ENCODE measurements around the gene GLRX.

DNA sequence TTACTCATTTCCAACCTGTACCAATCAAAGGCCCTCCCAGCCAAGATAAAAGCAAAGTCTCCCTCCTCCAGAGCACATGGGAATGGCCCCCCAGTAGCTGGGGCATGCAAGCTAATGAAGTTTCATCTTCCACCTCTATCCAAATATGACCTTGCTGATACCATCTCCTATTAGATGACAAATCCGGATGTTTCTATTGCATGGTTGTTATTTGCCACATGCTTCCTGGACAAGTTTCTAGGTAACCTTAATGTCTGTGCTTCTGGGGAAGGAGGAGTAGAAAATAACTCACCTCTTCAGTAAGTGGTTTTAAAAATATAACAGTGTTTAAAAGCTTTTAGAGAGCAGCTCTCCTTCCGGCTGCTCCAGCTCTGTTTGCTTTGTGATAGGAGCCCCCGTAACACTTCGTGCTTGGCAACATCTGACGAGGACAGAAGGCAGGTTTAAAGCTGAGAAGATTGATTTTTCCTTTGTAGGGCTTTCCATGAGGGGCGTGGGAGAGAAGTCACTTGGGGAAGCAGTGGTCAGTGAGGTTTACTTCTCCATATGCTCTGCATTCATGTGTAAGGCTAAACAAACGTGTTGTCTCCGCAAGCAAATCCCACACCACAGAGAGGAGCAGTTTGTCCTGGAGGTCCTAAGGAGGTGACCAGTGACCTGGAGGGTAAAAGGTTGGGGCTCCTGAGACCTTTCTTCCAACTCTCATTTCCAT is 40.3 kb upstream of the GLRX start:
- TF ChIP-seq SP1 (IDR thresholded peaks at IDR 0.05) (no peak), HDGF (IDR thresholded peaks at IDR 0.05; ENCODE audit: borderline replicate concordance) (no peak), TARDBP (IDR thresholded peaks at IDR 0.05) (no peak), SUZ12 (IDR thresholded peaks at IDR 0.05) (no peak), FOXK2 (IDR thresholded peaks at IDR 0.05) (no peak), ZNF384 (IDR thresholded peaks at IDR 0.05) (no peak), BHLHE40 (IDR thresholded peaks at IDR 0.05; ENCODE audit: borderline replicate concordance) (no peak), ELF4 (IDR thresholded peaks at IDR 0.05) (no peak), L3MBTL2 (conservative IDR thresholded peaks at IDR 0.05) (no peak), FOXA1 (IDR thresholded peaks at IDR 0.05) (no peak), FOXM1 (IDR thresholded peaks at IDR 0.05; ENCODE audit: borderline replicate concordance) (no peak), LEF1 (IDR thresholded peaks at IDR 0.05; ENCODE audit: borderline replicate concordance) (no peak), NFRKB (IDR thresholded peaks at IDR 0.05) (no peak)
- TF ChIP-seq, protein P1, sequence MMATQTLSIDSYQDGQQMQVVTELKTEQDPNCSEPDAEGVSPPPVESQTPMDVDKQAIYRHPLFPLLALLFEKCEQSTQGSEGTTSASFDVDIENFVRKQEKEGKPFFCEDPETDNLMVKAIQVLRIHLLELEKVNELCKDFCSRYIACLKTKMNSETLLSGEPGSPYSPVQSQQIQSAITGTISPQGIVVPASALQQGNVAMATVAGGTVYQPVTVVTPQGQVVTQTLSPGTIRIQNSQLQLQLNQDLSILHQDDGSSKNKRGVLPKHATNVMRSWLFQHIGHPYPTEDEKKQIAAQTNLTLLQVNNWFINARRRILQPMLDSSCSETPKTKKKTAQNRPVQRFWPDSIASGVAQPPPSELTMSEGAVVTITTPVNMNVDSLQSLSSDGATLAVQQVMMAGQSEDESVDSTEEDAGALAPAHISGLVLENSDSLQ (IDR thresholded peaks at IDR 0.05), result no peak
